MM.1S (cell line): ENCODE results near the gene HSD17B4.

Source experiments
- EZH2phosphoT487 ChIP-seq: fragments of 300-600 bp; sonication (generic); IDR thresholded peaks from 2 replicates; pipeline ENCODE4 v1.6.1; 2018; ENCODE audit warnings: antibody characterized with exemption, low read length
- TF ChIP-seq, protein P1 (sequence below): fragments of 300-600 bp; sonication (generic); IDR thresholded peaks from 2 replicates; pipeline ENCODE4 v1.5.1; 2016; ENCODE audit warnings: antibody characterized with exemption, low read length, mixed read lengths

DNA sequence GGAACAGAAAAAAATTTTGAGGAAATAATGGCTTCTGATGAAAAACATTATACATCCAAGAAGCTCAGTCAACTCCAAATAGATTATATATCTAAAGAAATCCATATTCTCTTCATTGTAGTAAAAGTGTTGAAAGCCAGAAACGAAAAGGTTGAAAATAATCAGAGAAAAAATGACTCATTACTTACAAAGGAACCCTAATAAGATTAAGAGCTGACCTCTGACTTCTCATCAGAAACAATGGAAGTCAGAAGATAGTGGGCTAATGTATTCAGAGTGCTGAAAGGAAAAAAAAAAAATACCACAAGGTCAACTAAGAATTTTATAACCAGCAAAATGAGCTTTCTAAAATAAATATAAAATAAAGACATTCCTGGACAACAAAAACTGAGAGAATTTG is 60.0 kb downstream of the HSD17B4 start:
- no peak for TF ChIP-seq EZH2phosphoT487
- TF ChIP-seq, protein P1, sequence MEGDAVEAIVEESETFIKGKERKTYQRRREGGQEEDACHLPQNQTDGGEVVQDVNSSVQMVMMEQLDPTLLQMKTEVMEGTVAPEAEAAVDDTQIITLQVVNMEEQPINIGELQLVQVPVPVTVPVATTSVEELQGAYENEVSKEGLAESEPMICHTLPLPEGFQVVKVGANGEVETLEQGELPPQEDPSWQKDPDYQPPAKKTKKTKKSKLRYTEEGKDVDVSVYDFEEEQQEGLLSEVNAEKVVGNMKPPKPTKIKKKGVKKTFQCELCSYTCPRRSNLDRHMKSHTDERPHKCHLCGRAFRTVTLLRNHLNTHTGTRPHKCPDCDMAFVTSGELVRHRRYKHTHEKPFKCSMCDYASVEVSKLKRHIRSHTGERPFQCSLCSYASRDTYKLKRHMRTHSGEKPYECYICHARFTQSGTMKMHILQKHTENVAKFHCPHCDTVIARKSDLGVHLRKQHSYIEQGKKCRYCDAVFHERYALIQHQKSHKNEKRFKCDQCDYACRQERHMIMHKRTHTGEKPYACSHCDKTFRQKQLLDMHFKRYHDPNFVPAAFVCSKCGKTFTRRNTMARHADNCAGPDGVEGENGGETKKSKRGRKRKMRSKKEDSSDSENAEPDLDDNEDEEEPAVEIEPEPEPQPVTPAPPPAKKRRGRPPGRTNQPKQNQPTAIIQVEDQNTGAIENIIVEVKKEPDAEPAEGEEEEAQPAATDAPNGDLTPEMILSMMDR: no peak
